Activated CD4-positive, alpha-beta T cell treated with anti-CD3 and anti-CD28 coated beads, Interleukin-2, amount 50 U/mL, for 4 hours (primary cell): ENCODE data around the gene NPDC1.

Experiments
- DNase-seq, 2 experiments: peaks; one replicate each; pipeline ENCODE4 v3.0.0-alpha.2; 2020

NPDC1 gene

DNA sequence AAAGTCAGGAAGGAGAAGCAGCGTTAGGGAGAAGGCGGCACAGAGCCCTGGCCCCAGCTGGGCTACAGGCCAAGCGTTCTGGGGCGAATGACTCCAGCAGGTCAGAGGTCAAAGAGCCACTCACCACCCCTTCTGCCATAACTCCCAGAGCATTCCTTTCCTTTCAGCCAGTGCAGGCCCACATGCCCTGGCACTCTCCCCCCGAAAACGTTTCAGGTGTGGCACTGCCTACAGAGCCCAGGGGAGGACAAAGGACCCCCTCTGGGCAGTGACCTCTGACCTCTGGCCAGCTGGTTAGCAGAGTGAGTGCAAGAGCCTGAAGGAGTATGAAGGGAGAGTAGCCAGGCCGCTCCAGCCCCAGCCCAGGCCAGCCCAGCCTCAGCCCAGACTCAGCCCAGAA, 22.8 kb downstream of the NPDC1 start:
- no peak for DNase-seq

DNA sequence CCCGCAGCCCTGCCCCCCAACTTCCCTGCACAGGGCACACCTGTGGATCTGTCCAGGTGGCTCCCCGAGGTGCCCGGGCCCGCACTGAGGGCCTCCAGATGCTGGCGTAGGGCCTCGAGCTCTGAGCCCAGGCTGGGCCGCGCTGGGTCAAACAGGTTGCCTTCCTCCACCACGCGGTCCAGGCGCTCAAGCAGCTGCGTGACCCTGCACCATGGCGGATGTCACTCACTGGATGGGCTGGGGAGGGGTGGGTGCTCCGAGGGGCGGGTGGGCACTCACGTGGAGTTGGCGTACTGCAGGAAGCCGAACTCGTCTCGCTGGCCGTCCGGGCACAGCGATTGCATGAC, 23.3 kb downstream of the NPDC1 start:
- DNase-seq, result no peak

DNA sequence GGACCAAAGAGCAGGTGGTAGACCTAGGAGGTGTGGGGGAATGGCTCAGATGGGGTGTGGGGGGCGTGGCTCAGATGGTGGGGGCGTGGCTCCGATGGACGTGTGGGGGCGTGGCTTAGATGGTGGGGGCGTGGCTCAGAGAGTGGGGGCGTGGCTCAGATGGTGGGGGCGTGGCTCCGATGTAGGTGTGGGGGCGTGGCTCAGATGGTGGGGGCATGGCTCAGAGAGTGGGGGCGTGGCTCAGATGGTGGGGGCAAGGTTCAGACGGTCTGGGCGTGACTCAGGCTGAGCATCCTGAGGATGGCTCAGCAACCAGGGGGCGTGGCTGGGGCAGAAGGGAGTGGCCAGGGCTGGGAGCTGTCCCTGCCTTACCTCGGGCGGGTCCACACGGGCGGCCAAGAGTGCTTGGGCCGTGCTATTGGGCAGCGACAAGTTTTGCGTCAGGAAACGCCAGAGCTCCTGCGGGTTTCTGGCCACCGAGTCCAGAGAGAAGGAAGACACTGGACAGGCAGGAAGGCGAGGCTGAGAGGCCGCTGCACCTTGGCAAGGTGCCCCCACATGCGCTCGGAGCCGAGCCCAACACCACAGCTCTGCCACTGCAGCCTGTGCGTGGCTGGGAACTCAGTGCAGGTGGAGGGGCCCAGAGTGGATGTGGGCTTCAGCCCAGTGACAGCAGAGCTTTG, 23.9 kb downstream of the NPDC1 start:
- peak; percentile 64 to 71 for DNase-seq

DNA sequence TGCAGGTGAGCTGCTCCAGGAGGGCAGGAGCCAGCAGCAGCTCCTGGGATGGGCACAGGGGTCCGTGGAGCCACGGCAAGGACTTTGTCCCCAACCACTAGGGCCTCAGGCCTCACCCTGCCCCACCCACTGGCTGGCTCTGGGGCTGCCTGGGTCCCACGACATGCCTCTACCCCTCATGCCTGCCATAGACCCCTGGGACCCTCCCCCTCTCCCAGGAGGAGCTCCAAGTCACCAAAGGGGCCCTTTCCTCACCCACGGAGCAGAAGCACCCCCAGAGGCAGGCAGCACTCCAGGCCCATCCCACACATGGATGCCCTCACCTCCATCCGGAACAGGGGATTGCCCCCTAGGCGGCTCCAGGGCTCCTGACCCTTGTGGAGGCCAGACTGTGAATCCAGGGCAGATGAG, 24.4 kb downstream of the NPDC1 start:
- no peak for DNase-seq

GRCh38 chr9:137020771-137021567, 25.0 kb downstream of the NPDC1 start:
- no peak for DNase-seq

- DNase-seq, result no peak
These were observed 25.9 kb downstream of the NPDC1 start for GRCh38 chr9:137019891-137020683.

DNA sequence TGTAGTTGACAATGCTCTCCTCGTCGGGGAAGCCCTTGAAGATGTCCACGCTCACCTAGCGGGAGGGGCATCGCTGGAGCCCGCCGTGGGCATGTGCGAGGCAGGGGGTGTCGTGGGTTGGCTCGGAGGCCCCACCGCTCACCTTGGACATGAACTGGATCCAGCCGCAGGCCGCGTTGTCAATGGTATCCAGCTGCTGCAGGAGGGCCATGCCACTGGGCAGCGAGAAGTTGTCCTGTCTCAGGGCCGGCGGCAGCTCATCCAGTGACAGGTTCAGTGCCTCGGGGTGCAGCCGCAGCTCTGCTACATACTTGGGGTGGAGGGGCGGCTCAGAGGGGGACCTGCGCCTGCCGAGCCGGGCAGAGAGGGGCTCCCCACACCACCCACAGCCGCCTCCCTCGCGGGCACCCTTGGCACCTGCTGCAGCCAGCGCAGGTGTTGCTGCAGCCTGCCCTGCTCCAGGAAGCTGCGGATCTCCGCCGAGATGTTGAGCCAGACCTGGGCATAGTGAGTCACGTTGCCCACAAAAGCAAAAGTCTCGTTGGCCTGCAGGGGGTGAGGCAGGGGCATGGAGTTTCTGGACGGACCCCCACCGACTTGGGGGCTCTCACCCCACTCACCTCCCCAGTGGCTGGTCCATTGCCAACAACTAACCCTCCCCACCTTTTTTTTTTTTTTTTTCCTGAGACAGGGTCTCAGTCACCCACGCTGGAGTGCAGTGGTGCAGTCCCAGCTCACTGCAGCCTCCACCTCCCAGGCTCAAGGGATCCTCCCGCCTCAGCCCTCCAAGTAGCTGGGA, 27.0 kb downstream of the NPDC1 start:
- no peak for DNase-seq

DNA sequence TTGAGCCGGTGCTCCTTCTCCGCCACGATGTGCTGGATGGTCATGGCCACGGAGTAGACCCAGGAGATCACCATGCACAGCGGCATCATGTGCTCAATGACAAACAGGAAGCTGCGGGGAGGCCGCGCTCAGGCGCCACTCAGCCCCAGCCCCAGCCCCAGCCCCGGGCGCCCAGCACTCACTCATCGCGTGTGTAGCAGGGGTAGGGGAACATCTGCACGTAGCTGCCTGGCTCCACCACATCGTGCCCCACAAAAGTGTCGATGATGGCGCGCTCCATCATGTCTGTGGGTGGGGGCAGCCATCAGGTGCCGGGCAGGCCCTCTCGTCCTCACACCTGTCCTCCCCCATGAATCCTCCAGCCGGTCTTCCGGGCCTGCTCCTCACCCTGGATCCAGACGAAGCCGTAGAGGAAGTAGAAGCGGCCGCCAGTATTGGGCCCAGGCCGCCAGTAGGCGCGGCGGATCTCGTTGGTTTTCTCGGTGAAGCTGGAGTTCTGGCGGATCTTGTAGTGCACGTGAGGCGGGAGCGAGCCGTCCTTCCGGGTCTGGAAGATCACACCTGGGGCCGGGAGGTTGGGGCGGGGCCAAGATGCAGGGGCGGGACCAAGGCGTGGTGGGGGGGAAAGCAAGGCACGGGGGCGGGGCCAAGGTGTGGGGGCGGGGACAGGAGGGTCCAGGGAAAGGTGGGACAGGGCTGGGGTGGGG, 28.0 kb downstream of the NPDC1 start:
- DNase-seq, result no peak

GRCh38 chr9:137017071-137017470, 28.9 kb downstream of the NPDC1 start:
- DNase-seq, result no peak

DNA sequence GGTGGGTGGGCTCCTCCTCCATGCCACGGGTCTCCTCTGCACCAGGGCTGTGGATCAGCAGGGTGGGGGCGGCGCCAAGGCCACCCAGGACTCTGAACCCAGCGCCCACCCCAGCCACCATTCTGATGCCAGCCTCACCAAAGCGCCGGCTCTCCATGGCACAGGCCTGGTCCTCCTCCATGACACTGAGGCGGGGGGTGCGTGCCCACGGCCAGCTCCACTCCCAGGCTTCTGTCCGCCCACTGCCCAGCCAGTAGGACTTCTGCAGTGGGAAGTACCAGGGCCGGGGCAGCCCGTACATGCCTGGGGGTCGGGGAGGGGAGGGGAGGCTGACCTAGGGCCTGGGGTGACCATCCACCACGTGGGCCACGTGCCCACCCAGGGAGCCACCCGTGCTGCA, 29.5 kb downstream of the NPDC1 start:
- DNase-seq, result no peak

- DNase-seq, result no peak
These were observed 30.0 kb downstream of the NPDC1 start for GRCh38 chr9:137015976-137016375.

GRCh38 chr9:137015540-137015930, 30.4 kb downstream of the NPDC1 start:
- DNase-seq, result no peak

- DNase-seq, result no peak
These were observed 31.0 kb downstream of the NPDC1 start for GRCh38 chr9:137014776-137015539.

DNA sequence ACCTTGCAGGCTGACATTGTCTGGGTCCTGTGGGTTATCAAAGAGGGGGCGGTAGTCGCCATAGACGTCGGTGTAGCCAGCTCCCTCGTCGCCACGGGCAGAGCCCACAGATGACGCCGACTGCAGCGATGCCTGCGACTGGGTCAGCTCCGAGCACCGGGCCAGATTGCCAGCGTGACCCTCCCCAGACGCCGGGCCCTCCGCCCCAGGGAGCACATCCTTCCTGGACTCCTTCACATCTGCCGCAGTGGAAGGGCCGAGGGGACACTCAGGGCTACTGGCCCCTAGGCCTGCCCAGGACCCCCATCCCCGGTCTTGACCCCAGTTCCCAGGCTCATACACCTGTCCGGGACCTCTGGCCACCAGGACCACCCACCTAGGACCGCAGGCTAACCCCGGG, 31.8 kb downstream of the NPDC1 start:
- DNase-seq, result no peak

DNA sequence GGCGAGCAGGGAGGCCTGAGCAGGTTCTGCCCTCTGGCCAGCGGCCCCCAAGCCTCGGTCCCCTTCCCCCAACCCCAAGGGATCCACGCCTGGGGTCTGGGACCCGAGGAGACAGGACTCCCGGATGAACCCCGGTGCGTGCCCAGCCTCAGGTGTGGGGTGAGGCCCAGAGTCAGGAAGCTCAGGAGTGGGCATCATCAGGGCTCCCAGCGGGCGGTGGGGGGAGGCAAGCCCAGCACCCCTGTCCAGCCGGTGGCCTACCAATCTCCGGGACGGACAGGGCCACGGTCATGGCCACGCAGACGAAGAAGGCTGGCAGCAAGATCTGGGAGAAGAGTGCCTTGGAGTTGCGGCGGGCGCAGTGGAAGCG, 32.4 kb downstream of the NPDC1 start:
- DNase-seq, result no peak

DNA sequence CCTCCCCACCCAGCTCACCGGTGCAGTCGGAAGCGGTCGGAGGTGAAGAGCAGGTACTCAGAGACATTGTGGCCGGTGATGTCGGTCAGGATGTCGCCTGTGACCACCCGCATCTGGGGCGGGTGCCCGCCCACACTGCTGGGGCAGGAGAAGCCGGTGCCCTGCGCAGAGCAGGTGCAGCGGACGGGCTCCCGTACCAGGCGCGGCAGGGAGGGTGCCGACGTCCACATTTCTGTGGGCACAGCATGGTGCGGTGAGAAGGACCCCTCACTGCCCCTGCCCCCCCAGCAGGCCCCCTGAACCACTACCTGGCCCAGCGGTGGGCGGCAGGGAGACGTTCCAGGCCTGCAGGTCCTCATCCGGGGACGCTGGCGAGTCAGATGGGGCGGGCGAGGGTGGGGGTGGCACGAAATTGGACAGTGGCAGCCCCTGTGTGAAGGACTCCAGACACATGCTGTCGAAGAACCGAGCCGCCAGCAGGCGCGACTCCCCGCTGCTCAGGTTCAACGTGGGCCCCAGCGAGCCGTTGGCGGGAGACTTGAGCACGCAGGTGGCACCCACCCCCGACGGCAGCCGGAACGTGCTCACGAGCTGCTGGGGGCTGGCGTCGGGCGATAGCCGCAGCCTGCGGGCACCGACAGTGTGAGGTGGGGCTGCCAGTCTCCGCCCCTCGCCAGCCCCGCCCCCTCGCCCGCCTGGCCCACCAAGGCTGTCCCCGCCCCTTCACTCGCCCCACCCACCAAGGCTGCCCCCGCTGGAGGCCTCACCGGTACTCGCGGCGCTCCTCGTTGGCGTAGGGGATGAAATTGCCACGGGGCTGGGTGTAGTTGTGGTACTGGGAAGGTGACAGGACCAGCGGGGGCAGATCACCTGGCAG, 33.0 kb downstream of the NPDC1 start:
- no peak for DNase-seq

GRCh38 chr9:137011907-137012675, 33.9 kb downstream of the NPDC1 start:
- DNase-seq, result no peak

- no peak for DNase-seq
These were observed 34.8 kb downstream of the NPDC1 start for GRCh38 chr9:137011156-137011555.

DNA sequence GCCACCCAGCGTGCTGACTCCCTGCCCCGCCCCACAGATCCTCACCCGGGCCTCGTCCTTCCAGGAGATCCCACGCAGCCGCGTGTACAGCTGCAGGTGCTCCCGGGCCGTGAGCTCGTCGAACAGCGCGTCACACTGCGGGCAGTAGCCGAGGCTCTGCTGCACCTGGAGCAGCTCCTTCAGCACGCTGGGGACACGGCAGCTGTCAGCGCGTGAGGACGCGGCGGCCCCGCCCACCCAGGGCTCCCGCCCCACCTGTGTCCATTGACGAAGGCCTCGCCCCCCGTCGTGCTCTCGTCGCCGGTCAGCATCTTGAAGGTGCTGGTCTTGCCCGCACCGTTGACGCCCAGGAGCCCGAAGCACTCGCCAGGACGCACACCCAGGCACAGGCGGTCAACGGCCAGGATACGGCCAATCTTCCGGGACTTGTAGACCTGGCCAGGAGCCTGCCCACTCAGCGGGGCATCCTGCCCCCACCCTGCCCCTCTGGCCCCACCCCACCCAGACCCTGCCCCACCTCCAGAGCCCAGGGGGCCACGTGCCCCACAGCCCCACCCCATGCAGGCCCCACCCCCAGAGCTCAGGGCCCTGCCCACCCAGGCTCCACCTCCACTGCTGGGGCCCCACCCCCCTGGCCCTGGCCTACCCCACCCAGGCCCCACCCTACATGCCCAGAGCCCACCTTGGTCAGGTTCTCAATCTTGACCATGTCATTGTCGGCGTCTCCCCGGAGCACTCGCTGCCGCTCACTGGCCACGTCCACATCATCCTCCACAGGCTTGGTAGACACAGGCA, 35.8 kb downstream of the NPDC1 start:
- DNase-seq, result no peak
